HG03354 (cell line): ENCODE data around the gene CDNF.

ENCODE experiments used
- ATAC-seq: cut with Tn5 transposase; IDR thresholded peaks from one replicate; pipeline ENCODE4 v1.9.1; 2021; ENCODE audit warnings: mild to moderate bottlenecking; ENCODE audit not compliant: unreplicated experiment, poor library complexity, severe bottlenecking

Gene CDNF

GRCh38 chr10:14806318-14806717 lies 31.5 kb downstream of the CDNF start:
- ATAC-seq: no peak

GRCh38 chr10:14803827-14804226 lies 34.0 kb downstream of the CDNF start:
- no peak for ATAC-seq

GRCh38 chr10:14801723-14802122 lies 36.1 kb downstream of the CDNF start:
- no peak for ATAC-seq

GRCh38 chr10:14800397-14800796 lies 37.4 kb downstream of the CDNF start:
- no peak for ATAC-seq

- ATAC-seq: no peak
These were observed 39.2 kb downstream of the CDNF start for GRCh38 chr10:14798636-14799035.

- no peak for ATAC-seq
These were observed 49.9 kb downstream of the CDNF start for GRCh38 chr10:14787938-14788337.

GRCh38 chr10:14784459-14785055 lies 53.3 kb downstream of the CDNF start:
- ATAC-seq: no peak

GRCh38 chr10:14782691-14783363 lies 55.0 kb downstream of the CDNF start:
- no peak for ATAC-seq

GRCh38 chr10:14781763-14782162 lies 56.1 kb downstream of the CDNF start:
- no peak for ATAC-seq

- ATAC-seq: no peak
These were observed 58.7 kb downstream of the CDNF start for GRCh38 chr10:14779001-14779651.

GRCh38 chr10:14776546-14776945 lies 61.3 kb downstream of the CDNF start:
- ATAC-seq: no peak

- ATAC-seq: no peak
These were observed 62.2 kb downstream of the CDNF start for GRCh38 chr10:14775656-14776055.

GRCh38 chr10:14774797-14775196 lies 63.0 kb downstream of the CDNF start, which contains the start of gene FAM107B:
TSS of gene FAM107B (minus strand) at chr10:14774897. CDS start at chr10:14774663, 234 bp downstream.
- no peak for ATAC-seq

GRCh38 chr10:14774214-14774580 lies 63.6 kb downstream of the CDNF start:
- ATAC-seq: no peak

GRCh38 chr10:14773551-14774213 lies 64.2 kb downstream of the CDNF start:
- ATAC-seq: no peak

GRCh38 chr10:14772399-14772798 lies 65.4 kb downstream of the CDNF start:
- no peak for ATAC-seq

GRCh38 chr10:14770927-14771326 lies 66.9 kb downstream of the CDNF start:
- ATAC-seq: no peak
